HCT116 (cell line): ENCODE results near the gene FCAMR. TPM values are rescaled to one million over a fixed set of nuclear protein-coding genes. Genes with fewer than 3 reads are reported as not detected.

ENCODE experiments used
- ATAC-seq: fragments of 200-7000 bp; cut with Tn5 transposase; 2 replicates; pipeline ENCODE4 v1.9.1; 2020; ENCODE audit warnings: mild to moderate bottlenecking, moderate library complexity
- BruUV-seq: library from RNA; stranded (reverse); fragments of 400-500 nt; replicated peaks from 2 replicates; lab custom pipeline; 2021; lab: Mats Ljungman, UMichigan
- CTCF ChIA-PET: fragments of 300-600 bp; sonication (Branson Sonifier 250); formaldehyde crosslinking; loops from one replicate; lab custom pipeline; 2021; ENCODE audit warnings: antibody characterized with exemption; lab: Charles Lee
- POLR2A ChIA-PET: fragments of 300-600, 350-600 bp; sonication (Branson Sonifier 250); formaldehyde crosslinking; loops from one replicate; lab custom pipeline; 2021; ENCODE audit warnings: antibody characterized with exemption; lab: Charles Lee
- RAD21 ChIA-PET, 2 experiments: fragments of 300-600 bp; sonication (Branson Sonifier 250); formaldehyde crosslinking; loops; one replicate each; lab custom pipeline; 2023; ENCODE audit warnings: low total read pairs in 2 of 2; ENCODE audit not compliant: uncharacterized antibody in 2 of 2, unreplicated experiment in 2 of 2, low non-redundant PET in 1 of 2; lab: Charles Lee
- DNase-seq: peaks from one replicate; pipeline ENCODE4 v3.0.0-alpha.2; 2010; ENCODE audit warnings: low read depth, low spot score
- H2AFZ ChIP-seq: fragments of 200-600 bp; shearing (Covaris generic), sonication (generic); 2 replicates; pipeline ENCODE4 v1.6.1; 2017; ENCODE audit warnings: low read depth, mixed run types, mixed read lengths, antibody characterized with exemption, low read length; ENCODE audit not compliant: poor library complexity, severe bottlenecking
- H3K27ac ChIP-seq: 2 replicates; pipeline ENCODE4 v1.5.1; 2012; ENCODE audit warnings: low read depth, low read length
- H3K27me3 ChIP-seq: fragments of 200-600 bp; sonication (generic); 2 replicates; pipeline ENCODE4 v1.6.1; 2016; ENCODE audit warnings: mixed run types, low read length, mixed read lengths; ENCODE audit not compliant: insufficient read depth
- H3K36me3 ChIP-seq, 2 experiments: fragments of 200-500 bp in 1 of 2; fragments of 200-600 bp in 1 of 2; sonication (Bioruptor generic) in 1 of 2; sonication (generic) in 1 of 2; 2 replicates each; pipeline versions ENCODE4 v1.5.1 to v1.6.1; 2014 to 2016; ENCODE audit warnings: low read length in 2 of 2, inconsistent platforms in 1 of 2, mixed read lengths in 1 of 2, mixed run types in 1 of 2; ENCODE audit not compliant: insufficient read depth in 2 of 2, control insufficient read depth in 1 of 2
- H3K4me1 ChIP-seq, 2 experiments: fragments of 200-600 bp in 1 of 2; sonication (generic) in 1 of 2; 2 replicates each; pipeline versions ENCODE4 v1.5.1 to v1.6.1; 2012 to 2017; ENCODE audit warnings: low read length in 2 of 2, inconsistent platforms in 1 of 2, mild to moderate bottlenecking in 1 of 2, mixed read lengths in 1 of 2, mixed run types in 1 of 2, moderate library complexity in 1 of 2; ENCODE audit not compliant: insufficient read depth in 2 of 2, control insufficient read depth in 1 of 2
- H3K4me2 ChIP-seq: fragments of 200-600 bp; sonication (generic); 2 replicates; pipeline ENCODE4 v1.6.1; 2017; ENCODE audit warnings: mixed run types, low read length, mixed read lengths
- H3K4me3 ChIP-seq, 2 experiments: fragments of 200-600 bp in 1 of 2; sonication (generic) in 1 of 2; replicated peaks in 1 of 2; 2 replicates each; pipeline ENCODE4 v1.5.1; 2011 to 2016; ENCODE audit warnings: low read length in 2 of 2, control low read depth in 1 of 2, low read depth in 1 of 2, mild to moderate bottlenecking in 1 of 2, mixed read lengths in 1 of 2, mixed run types in 1 of 2
- H3K79me2 ChIP-seq: fragments of 200-600 bp; sonication (generic); 2 replicates; pipeline ENCODE4 v1.6.1; 2017; ENCODE audit warnings: mild to moderate bottlenecking, mixed run types, low read length, moderate library complexity, mixed read lengths; ENCODE audit not compliant: insufficient read depth
- H3K9ac ChIP-seq: fragments of 200-600 bp; sonication (generic); 2 replicates; pipeline ENCODE4 v1.6.1; 2016; ENCODE audit warnings: low read length, mixed read lengths
- H3K9me2 ChIP-seq: fragments of 200-600 bp; sonication (generic), shearing (Covaris generic); 2 replicates; pipeline ENCODE4 v1.6.1; 2017; ENCODE audit warnings: mixed run types, mild to moderate bottlenecking, moderate library complexity; ENCODE audit not compliant: insufficient read depth
- H3K9me3 ChIP-seq, 2 experiments: fragments of 200-500 bp in 1 of 2; fragments of 200-600 bp in 1 of 2; sonication (Bioruptor generic) in 1 of 2; sonication (generic) in 1 of 2; 2 replicates each; pipeline ENCODE4 v1.6.1; 2014 to 2017; ENCODE audit warnings: low read length in 2 of 2, mixed read lengths in 2 of 2, inconsistent platforms in 1 of 2, low read depth in 1 of 2, mild to moderate bottlenecking in 1 of 2, mixed run types in 1 of 2, moderate library complexity in 1 of 2; ENCODE audit not compliant: control insufficient read depth in 1 of 2, insufficient read depth in 1 of 2
- H4K20me1 ChIP-seq: fragments of 200-600 bp; sonication (generic), shearing (Covaris generic); 2 replicates; pipeline ENCODE4 v1.6.1; 2017; ENCODE audit warnings: mixed run types, mild to moderate bottlenecking, moderate library complexity; ENCODE audit not compliant: insufficient read depth
- CEBPB ChIP-seq: IDR thresholded peaks from 2 replicates; pipeline ENCODE4 v1.6.1; 2012; ENCODE audit warnings: low read depth
- EGR1 ChIP-seq: IDR thresholded peaks from 2 replicates; pipeline ENCODE4 v1.6.1; 2012; ENCODE audit warnings: low read depth
- ELF1 ChIP-seq: IDR thresholded peaks from 2 replicates; pipeline ENCODE4 v1.6.1; 2012; ENCODE audit warnings: low read depth, borderline replicate concordance
- EZH2 ChIP-seq: fragments of 200-600 bp; sonication (generic); IDR thresholded peaks from 2 replicates; pipeline ENCODE4 v1.6.1; 2017; ENCODE audit warnings: antibody characterized with exemption, mixed run types
- EZH2phosphoT487 ChIP-seq: fragments of 200-600 bp; IDR thresholded peaks from 2 replicates; pipeline ENCODE4 v1.6.1; 2018; ENCODE audit warnings: antibody characterized with exemption, borderline replicate concordance
- FOSL1 ChIP-seq: IDR thresholded peaks from 2 replicates; pipeline ENCODE4 v1.6.1; 2012; ENCODE audit warnings: low read depth
- POLR2AphosphoS5 ChIP-seq: IDR thresholded peaks from 2 replicates; pipeline ENCODE4 v1.6.1; 2011; ENCODE audit warnings: mild to moderate bottlenecking, low read depth, low read length, moderate library complexity
- RAD21 ChIP-seq: IDR thresholded peaks from 2 replicates; pipeline ENCODE4 v1.6.1; 2012; ENCODE audit warnings: low read depth, mild to moderate bottlenecking
- SIN3A ChIP-seq: IDR thresholded peaks from 2 replicates; pipeline ENCODE4 v1.6.1; 2012; ENCODE audit warnings: low read depth
- SRF ChIP-seq: IDR thresholded peaks from 2 replicates; pipeline ENCODE4 v1.6.1; 2012; ENCODE audit warnings: low read depth
- TCF7L2 ChIP-seq: IDR thresholded peaks from 2 replicates; pipeline ENCODE4 v1.7.0; 2011; ENCODE audit warnings: borderline replicate concordance, inconsistent platforms; ENCODE audit not compliant: insufficient read depth, insufficient read length; ENCODE audit errors: extremely low read depth
- YY1 ChIP-seq: IDR thresholded peaks from 2 replicates; pipeline ENCODE4 v1.6.1; 2011; ENCODE audit warnings: low read length, low read depth, moderate library complexity, mild to moderate bottlenecking; ENCODE audit not compliant: insufficient replicate concordance; ENCODE audit errors: extremely low read depth
- ZFX ChIP-seq: fragments of 450-650 bp; IDR thresholded peaks from 2 replicates; pipeline ENCODE4 v1.6.1; 2017
- intact Hi-C: fragments of 100-400 bp; cut with micrococcal nuclease; formaldehyde crosslinking; loops from 2 replicates; pipeline ENCODE4 v1.10.0; 2022
- total RNA-seq: library from RNA; stranded (reverse); gene quantifications from one replicate; pipeline ENCODE4 v1.2.1, GENCODE V29; 2021; ENCODE audit not compliant: unreplicated experiment
- TF ChIP-seq, protein P1 (sequence below), 3 experiments: fragments of 200-600 bp in 1 of 3; sonication (generic) in 1 of 3; IDR thresholded peaks in 2 of 3; conservative IDR thresholded peaks in 1 of 3; 2 replicates each; pipeline ENCODE4 v1.5.1; 2012 to 2017; ENCODE audit warnings: low read depth in 2 of 3, low read length in 2 of 3, antibody characterized with exemption in 1 of 3, borderline replicate concordance in 1 of 3, control low read depth in 1 of 3, mild to moderate bottlenecking in 1 of 3, mixed read lengths in 1 of 3, mixed run types in 1 of 3, moderate library complexity in 1 of 3; ENCODE audit not compliant: insufficient read depth in 1 of 3
- TF ChIP-seq, protein P2 (sequence below): IDR thresholded peaks from 2 replicates; pipeline ENCODE4 v1.6.1; 2012
- TF ChIP-seq, protein P3 (sequence below): IDR thresholded peaks from 2 replicates; pipeline ENCODE4 v1.6.1; 2012; ENCODE audit warnings: low read depth
- TF ChIP-seq, protein P4 (sequence below): IDR thresholded peaks from 2 replicates; pipeline ENCODE4 v1.6.1; 2011; ENCODE audit warnings: mild to moderate bottlenecking, low read length, moderate library complexity; ENCODE audit not compliant: insufficient replicate concordance; ENCODE audit errors: extremely low read depth

FCAMR gene
- total RNA-seq, 1 experiment from 2014 or later = not detected

DNA sequence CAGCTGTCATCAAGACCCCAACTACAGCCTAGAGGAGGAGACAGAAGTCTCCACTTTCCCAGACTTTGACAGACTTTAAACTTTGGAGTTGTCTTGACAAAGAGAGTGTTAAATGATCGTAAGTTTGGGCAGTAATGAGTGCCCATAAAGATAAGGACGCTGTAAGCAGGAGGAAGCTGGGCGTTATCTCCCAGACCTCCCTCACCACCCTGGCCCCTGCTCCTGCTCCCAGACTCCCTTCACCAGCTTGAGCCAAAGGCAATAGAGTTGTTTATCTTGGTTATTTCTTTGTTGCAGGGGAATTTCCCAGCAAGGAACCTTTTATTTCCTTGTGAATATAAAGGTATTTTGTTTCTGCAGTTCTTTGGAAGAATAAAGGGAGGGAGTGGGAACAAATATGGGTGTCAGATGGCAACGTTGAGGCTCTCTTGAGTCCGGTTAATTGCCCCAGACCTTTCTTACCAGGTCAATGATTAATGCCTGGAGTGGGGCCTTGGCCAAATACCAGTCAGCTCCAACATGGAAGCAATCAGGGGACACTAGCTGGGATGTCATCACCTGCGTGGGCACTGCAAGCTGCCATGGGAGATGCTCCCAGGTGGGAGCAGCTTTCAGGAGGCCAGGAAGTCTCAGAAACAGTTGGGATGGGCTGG is 28.4 kb downstream of the FCAMR start:
- ChIA-PET CTCF (interaction anchor here (0.9 to 2.1 kb wide), 3 partner anchors 9 to 40 kb away, joined by 3 to 6 read pairs (median 5); no protein-coding TSS in a partner anchor), POLR2A (no interaction called here), RAD21 (no interaction called here)
- H3K27me3 ChIP-seq = peaks cover 11% of the 10 kb centered on the region; the same call in 1 of the 2 replicates
- H3K9me2 ChIP-seq = no peaks in the 10 kb centered on the region
- H3K36me3 ChIP-seq = no peaks in the 10 kb centered on the region
- no peak overlapping the region for H3K4me3 ChIP-seq
- no peak overlapping the region for H3K27ac ChIP-seq
- no peaks in the 10 kb centered on the region for H4K20me1 ChIP-seq
- H3K4me1 ChIP-seq = no peaks in the 10 kb centered on the region
- no peaks in the 10 kb centered on the region for H3K79me2 ChIP-seq
- H3K9ac ChIP-seq = no peak overlapping the region
- ATAC-seq = no peak
- BruUV-seq = no TSS peak
- H2AFZ ChIP-seq = no peak overlapping the region
- H3K4me2 ChIP-seq = no peak overlapping the region
- DNase-seq = no peak
- no peak for TF ChIP-seq POLR2AphosphoS5
- TF ChIP-seq EZH2 = no peak
- TF ChIP-seq, protein P1, sequence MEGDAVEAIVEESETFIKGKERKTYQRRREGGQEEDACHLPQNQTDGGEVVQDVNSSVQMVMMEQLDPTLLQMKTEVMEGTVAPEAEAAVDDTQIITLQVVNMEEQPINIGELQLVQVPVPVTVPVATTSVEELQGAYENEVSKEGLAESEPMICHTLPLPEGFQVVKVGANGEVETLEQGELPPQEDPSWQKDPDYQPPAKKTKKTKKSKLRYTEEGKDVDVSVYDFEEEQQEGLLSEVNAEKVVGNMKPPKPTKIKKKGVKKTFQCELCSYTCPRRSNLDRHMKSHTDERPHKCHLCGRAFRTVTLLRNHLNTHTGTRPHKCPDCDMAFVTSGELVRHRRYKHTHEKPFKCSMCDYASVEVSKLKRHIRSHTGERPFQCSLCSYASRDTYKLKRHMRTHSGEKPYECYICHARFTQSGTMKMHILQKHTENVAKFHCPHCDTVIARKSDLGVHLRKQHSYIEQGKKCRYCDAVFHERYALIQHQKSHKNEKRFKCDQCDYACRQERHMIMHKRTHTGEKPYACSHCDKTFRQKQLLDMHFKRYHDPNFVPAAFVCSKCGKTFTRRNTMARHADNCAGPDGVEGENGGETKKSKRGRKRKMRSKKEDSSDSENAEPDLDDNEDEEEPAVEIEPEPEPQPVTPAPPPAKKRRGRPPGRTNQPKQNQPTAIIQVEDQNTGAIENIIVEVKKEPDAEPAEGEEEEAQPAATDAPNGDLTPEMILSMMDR (IDR thresholded peaks at IDR 0.05 in 2 of 3, conservative IDR thresholded peaks at IDR 0.05 in 1 of 3; ENCODE audit: borderline replicate concordance in 1 of 3, insufficient read depth in 1 of 3, low read depth in 2 of 3, low read length in 2 of 3) = no peak
- no peak for TF ChIP-seq EGR1
- no peak for TF ChIP-seq FOSL1
- TF ChIP-seq, protein P2, sequence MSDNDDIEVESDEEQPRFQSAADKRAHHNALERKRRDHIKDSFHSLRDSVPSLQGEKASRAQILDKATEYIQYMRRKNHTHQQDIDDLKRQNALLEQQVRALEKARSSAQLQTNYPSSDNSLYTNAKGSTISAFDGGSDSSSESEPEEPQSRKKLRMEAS = no peak
- TF ChIP-seq, protein P3, sequence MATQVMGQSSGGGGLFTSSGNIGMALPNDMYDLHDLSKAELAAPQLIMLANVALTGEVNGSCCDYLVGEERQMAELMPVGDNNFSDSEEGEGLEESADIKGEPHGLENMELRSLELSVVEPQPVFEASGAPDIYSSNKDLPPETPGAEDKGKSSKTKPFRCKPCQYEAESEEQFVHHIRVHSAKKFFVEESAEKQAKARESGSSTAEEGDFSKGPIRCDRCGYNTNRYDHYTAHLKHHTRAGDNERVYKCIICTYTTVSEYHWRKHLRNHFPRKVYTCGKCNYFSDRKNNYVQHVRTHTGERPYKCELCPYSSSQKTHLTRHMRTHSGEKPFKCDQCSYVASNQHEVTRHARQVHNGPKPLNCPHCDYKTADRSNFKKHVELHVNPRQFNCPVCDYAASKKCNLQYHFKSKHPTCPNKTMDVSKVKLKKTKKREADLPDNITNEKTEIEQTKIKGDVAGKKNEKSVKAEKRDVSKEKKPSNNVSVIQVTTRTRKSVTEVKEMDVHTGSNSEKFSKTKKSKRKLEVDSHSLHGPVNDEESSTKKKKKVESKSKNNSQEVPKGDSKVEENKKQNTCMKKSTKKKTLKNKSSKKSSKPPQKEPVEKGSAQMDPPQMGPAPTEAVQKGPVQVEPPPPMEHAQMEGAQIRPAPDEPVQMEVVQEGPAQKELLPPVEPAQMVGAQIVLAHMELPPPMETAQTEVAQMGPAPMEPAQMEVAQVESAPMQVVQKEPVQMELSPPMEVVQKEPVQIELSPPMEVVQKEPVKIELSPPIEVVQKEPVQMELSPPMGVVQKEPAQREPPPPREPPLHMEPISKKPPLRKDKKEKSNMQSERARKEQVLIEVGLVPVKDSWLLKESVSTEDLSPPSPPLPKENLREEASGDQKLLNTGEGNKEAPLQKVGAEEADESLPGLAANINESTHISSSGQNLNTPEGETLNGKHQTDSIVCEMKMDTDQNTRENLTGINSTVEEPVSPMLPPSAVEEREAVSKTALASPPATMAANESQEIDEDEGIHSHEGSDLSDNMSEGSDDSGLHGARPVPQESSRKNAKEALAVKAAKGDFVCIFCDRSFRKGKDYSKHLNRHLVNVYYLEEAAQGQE = no peak
- TF ChIP-seq TCF7L2 = no peak
- TF ChIP-seq ELF1 = no peak
- TF ChIP-seq CEBPB = no peak
- TF ChIP-seq EZH2phosphoT487 = no peak
- TF ChIP-seq RAD21 = no peak
- TF ChIP-seq, protein P4, sequence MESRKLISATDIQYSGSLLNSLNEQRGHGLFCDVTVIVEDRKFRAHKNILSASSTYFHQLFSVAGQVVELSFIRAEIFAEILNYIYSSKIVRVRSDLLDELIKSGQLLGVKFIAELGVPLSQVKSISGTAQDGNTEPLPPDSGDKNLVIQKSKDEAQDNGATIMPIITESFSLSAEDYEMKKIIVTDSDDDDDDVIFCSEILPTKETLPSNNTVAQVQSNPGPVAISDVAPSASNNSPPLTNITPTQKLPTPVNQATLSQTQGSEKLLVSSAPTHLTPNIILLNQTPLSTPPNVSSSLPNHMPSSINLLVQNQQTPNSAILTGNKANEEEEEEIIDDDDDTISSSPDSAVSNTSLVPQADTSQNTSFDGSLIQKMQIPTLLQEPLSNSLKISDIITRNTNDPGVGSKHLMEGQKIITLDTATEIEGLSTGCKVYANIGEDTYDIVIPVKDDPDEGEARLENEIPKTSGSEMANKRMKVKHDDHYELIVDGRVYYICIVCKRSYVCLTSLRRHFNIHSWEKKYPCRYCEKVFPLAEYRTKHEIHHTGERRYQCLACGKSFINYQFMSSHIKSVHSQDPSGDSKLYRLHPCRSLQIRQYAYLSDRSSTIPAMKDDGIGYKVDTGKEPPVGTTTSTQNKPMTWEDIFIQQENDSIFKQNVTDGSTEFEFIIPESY = no peak
- TF ChIP-seq SRF = no peak
- no peak for TF ChIP-seq YY1
- no peak for TF ChIP-seq ZFX
- TF ChIP-seq SIN3A = no peak
- intact Hi-C loops = no loop called here
- no peaks in the 10 kb centered on the region for H3K9me3 ChIP-seq
